DMS53 (cell line): Measurements from ENCODE around the gene HCFC1.

Experiments
- DNase-seq: peaks from one replicate; lab custom pipeline; 2025; lab: John Stamatoyannopoulos, UW

HCFC1 gene

DNA sequence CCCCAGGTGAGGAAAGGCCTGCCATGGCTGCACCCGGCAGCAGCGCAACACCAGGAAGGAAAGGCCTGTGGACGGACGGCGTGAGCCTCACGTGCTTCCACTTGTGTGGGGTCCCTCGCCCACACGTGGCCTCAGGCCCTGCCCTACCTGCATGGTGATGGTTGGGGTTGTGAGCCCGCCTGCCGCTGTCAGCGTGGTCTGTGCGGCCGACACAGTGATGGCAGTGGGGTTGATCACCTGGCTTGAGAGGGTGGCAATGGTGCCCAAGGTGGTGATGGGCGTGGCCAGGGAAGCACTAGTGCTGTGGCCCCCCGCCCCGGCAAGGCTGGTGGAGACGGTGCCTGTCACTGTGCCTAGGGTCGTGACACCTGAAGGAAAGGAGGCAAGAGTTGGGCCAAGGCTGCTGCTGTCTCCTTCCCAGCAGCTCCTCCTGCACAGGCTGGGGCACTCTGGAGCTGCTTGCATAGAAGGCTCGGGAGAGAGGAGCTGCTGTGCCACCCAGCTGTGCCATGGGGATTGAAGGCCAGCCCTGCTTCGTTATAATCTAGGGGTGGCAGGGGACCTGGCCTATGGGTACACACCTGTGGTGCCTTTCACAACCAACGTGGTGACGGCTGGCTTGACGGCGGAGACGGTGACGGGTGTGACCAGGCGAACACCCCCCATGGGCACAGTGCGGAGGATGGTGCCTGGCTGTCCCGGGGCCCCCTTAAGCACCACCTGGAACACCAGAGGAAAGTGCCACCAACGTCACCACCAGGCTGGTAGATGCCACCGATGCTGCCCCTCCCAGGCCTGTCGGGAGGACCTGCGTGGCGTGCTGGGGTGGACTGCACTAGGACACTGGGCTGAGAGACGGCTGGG, 15.3 kb downstream of the HCFC1 start:
- DNase-seq: no peak

DNA sequence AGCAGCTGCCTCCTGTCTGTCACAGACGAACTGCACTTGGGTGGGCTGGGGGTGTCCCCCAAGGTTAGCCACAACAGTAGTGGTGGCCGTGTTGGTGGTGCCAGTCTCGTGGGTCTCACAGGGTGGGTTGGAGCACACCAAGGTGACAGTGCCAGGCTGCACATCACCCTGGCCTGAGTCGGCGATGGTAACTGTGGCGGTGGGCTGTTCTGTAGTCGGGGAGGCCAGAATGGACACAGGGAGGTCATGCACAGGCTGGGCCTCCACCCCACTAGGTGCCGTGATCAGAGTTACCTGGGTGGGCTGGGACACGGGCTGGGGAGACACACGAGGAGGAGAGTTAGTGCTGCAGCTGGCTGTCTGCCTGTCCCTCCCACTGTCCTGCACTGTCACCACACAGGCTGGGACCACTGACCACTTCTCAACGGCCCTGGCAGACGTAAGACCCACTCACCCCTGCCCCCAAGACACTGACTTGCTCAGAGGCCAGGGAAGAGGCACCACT, 16.3 kb downstream of the HCFC1 start:
- DNase-seq: no peak

DNA sequence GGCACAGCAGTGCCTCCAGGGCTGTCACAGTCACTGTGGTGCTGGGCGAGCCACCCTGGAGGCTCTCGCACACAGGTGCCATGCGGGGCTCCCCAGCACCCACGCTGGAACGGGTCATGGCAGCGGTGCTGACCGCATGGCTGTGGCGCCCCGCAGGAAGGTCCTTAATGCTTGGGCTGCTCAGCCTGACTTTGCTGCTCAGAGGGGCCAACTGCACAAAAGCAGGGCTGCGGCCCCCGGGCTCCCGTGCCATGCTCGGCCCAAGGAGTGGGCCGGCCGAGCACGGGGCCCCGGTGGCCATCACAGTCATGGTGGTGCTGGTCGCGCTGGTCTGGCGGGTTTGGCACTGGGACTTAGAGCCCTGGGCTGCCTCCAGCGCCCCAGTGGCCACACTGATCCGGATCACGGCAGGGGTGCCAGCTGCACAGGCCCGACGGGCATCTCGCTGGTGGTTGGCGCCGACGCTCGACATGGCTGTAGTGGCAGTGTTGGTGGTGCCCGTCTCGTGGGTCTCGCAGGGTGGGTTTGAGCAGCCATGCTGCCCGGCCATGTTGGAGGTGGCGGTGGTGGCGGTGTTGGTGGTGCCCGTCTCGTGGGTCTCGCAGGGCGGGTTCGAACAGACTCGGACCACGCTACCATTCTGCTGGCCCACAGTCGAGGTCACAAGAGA, 16.9 kb downstream of the HCFC1 start:
- DNase-seq: no peak

DNA sequence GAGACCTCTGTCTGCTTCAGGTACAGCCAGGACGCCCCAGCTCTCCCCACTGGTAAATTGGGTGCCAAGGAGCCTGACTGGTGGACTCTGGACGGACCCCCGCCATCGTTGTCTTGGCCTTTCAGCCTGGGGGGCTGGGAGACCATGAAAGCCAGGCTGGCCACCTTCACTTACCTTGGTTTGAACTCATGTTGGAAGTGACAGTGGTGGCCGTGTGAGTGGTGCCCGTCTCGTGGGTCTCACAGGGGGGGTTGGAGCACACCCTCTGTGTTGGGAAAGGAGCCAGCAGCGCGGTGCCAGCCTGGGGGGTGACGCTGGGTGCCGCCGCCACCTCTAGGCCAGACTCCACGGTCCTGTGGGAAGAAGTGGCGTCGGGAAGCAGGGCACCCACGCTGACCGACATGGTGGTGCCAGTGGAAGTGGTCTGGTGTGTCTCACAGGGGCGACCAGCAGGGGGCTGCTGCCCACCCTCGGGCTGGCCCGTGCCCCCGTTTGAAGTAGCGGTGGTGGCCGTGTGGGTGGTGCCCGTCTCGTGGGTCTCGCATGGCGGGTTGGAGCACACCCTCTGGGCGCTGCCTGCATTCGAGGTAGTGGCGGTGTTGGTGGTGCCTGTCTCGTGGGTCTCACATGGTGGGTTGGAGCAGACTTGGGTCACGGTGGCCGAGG, 17.6 kb downstream of the HCFC1 start:
- no peak for DNase-seq

DNA sequence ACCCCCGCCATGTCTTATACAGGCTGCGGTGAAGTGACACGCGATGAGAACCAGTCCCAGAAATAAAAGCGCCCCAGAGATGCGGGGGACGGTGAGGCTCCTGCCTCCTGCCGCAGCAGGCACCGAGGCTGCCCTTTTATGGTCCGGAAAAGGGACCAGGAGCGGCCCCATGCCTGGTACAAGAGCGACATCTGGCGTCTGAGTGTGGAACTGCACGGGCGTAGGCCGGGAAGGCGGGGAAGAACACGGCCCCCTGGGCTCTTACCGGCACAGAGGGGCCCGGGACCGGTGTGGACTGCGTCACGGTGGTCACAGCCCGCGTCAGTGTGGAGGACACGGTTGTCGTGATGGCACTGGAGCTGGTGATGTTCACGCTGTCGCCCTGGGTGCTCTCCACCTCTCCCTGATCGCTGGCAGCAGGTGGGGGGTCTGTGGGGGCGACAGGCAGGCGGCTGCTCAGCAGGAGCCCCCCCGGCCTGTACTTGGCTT, 18.2 kb downstream of the HCFC1 start:
- DNase-seq: peak; percentile 81

DNA sequence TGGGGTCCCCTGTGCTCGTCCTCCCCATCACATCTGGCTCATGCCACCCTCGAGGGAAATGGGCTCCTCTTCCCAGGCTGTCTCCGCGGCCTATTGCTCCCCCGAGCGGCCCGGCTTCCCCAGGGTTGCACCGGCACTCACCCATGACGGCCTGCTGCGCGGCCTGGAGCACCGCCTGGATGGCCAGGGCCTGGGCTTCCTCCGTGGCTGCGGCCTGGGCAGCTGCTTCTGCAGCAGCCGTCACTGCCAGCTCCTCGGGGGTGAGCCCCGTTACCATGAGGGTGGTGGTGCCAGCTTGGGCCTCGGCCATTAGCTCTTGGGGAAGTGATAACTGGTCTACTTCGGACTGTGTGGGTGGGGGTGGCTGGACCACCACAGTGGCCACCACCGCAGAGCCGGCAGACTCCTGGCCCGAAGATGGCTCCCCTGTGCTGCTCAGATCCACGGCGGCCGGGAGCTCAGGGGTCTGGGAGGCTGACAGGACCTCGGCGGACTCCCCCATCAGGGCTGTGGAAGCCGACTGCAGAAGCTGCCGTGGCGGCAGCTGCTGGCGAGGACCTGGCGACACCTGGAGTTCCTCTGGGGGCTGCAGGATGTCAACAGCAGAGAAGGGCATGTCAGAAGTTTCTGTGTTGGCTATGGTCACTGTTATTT, 19.1 kb downstream of the HCFC1 start:
- DNase-seq: no peak

DNA sequence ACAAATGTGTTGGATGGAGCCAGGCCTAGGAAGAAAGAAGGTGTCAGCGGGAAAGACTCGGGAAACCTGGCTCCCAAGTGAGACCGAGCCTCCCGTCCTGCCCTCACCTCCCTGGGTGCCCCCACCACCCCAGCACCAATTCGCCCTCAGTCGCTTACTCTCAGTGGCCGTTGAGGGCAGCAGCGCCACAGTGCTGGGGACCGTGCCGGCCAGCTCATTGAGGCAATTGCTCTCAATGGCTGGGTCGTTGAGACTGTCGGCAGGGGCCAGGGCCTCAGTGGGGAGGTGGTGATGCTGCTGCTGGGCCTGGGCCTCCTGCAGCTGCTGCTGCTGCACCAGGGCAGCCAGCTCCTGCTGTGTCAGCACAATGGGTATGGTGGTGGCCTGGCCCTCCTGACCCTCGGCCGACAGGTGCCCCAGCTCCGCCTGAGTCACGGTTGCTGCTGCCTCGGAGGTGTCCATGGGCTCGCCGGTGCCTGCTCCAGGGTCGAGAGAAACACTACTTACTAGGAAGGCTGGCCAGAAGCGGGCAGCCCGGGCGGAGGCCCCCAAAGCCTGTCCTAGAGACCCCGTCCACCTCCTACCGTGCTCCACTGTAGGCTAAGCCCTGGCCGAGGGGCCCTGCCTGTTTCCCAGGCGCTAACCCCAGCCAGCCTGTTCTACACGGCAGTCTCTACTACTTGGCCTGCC, 19.8 kb downstream of the HCFC1 start:
- no peak for DNase-seq

DNA sequence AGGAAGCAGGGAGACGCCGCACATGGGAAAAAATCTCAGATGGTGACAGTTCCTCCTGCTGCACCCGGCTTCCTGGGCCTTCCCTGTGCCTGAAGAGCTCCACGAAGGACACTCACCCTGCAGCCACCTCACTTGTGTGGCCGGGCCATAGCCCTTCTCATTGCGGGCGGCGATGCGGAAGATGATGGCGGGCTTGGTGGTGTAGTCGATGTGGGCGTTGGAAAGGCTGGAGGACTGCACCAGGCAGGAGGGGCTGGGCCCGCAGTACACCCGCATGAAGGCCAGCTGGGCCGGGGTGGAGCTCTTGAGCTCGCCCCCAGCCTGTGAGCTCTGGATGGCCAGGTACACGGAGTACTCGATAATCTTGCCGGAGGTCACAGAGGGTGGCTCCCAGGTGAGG, 21.5 kb downstream of the HCFC1 start:
- no peak for DNase-seq

DNA sequence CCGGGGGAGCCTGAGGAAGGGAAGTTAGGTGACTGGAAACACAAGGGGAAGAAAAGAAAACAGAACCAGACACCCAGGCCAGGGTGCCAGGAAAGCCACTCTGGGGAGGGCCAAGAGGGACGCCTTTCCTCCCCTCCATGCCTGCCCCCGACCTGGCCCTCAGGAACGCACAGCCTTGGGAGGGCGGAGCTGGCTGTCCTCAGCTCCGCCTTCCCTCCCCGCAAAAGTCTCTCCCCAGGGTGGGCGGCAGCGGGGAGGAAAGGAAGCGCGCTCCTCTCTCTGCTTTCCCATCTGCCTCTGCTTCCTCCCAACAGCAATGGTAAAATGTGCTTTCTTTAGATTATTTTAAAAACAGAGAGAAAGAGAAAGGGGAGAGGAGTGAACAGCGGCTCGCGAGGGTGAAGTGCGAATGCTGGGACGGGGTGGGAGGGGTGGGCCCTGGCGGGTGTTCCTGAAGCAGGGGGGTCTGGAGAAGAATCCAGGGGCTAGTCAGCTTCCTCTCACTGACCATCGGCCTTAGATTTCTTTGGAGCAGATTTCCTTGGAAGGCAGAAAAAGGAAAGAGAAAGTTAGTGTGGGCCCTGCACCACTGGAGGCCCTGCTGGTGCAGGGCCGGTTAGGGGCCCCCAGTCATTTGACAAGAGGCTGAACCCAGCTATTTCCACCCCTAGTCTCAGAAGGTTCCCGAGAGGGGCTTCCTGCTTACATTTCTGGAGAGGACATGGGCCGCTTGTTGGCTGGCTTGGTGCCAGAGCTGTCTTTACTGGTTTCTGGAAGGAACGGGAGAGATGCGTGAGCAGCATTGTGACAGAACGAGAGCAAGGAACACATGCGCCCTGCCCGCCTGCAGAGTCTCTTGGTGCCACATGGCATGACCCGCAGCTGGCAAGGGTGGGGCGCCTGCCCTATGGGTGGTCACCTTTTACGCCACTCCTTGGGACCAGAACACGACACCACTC, 22.5 kb downstream of the HCFC1 start:
- DNase-seq: no peak

DNA sequence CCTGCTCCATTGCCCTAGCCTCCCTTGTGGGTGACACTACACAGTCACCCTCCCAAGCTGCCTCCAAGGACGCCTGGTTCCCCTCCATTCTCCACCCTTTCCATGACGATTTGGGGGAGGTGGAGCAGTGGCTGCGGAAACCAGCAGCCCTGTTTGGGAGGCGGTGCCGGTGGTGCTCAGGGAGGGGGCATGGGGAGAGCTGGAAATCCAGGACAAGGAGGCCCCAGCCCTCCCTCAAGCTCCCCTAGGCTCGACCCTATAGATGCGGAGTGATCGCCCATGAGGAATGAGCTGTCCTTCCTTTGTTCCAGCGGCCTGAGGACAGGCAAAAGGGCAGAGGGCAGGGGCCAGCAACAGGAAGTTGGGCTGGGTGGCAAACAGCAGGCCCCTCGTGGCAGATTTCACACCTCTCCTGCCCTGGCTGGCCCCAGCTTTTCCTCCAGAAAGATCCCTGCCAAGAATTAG, 23.6 kb downstream of the HCFC1 start:
- no peak for DNase-seq

DNA sequence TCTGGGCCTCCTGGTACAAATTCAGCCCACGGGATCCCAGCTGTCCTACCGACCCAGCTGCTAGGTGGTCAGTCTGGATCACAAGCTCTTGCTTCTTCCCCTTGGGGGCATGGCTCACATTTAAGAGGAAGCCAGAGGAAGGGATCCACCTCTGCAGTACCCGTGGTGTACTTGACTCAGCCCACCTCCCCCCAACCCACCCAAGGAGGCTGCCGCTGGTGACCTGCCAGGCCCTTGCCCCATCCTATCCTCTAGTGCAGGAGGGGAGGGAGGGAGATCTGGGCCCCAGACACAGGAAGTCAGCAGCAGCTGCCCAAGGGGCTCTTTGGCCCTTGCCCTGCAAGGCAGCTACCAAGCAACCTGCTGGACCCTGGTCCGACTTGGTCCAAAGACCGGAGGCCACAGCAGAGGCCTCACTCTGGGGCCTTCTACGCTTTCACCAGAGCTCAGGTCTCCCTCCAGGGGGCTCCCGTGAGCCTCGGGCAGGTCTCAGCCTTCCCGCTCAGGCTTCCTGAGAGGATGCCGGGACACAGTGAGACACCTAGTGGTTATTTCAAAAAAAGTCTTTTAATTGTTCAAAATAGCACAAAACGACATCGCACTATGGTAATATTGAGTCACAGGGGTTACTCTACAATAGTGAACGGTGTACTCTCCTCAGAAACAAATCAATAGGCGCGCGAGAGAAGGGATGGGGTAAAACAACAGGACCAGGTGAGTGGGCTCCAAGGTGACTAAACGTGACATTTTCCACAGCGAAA, 24.4 kb downstream of the HCFC1 start:
- DNase-seq: peak; percentile 92

DNA sequence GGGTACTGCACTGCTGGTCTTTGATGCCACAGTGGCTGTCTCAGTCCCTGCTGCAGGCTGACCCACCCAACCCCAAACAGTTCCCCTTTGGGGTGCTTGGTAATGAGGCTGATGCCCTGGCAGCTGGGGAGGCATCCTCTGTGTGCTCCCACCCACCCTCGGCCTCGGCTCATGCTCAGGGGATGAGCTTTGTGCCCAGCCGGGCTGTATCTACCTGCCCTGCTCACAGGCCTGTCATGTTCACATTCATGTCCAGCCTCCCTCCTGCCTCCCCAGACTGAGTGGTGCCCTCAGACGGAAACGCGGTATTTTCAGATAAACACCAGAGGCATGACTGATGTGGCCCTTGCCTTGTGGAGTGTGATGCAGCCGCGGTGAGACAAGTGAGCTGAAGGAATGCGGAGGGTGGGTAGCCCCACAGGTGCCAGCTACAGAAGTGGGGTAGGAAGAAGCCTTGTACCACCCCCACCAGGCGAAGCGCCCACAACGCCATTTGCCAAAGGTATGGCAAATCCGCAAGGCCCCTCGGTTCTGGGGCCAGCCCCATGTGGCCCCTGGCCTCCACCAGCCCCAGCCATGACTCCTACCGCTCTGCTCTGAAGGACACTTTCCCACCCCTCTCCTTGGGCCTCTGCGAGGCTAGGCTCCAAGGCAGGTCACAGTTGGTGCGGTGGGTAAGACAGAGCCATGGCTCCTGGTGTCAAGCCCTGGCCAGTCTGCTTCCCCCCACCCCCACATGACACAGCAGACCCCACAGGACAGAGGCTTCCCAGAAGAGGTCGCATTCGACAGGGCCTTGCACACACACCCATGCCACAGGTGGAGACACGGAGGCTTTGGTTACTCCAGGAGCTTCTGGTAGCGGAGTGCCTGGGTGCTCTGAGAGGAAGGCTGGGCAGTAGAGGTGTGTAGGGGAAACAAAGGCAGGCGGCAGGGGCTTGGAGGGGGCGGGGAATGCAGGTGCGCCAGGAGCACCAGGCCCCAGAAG, 25.4 kb downstream of the HCFC1 start:
- DNase-seq: no peak

DNA sequence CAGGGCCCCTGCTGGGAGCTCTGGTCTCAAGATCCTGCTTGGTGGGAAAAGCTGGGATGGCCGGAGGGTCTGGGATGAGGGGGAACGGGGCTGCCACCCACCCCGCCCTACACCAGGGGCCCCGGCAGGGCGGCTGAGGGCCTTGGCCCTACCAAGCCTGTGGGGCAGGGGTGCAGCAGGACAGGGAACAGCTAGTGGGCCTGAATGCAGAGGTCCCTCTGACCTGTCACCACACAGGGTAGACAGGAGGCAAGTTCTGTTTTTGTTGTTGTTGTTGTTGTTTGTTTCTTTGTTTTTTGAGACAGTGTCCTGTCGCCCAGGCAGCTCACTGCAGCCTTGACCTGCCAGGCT, 26.8 kb downstream of the HCFC1 start:
- DNase-seq: no peak

DNA sequence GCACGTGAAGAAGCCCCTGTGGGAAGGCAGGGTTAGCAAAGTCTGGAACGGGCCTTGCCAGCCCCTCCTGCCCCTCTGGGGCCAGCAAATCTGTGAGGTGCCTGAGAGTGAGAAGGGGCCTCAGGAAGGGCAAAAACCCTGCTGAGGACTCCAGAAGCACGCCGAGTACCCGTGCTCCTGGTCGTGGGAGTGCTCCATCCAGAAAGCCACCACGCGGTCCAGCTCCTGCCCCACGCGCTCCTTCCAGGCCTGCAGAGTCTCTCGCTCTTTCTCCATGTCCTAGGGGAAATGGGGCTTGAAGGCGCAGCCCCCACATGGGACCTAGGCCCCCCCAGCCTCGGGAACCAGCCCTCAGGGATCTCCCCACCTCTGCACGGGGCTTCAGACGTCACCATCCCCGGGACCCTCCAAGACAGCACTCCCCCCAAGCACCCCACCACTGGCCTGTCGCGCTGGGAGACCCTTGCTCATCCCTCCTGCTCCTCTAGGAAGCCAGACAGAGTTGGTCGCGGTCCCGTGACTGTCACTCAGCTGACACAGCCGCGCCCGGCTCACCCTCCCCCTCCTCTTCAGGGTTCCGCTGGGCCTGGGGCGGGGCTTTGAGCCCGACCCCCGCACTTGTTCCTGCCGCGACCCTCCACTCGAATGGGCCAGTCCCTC, 27.3 kb downstream of the HCFC1 start, which contains the start of gene RENBP:
RENBP (minus strand) TSS at position 504 of the 660 bp plus-strand sequence; CDS start at position 471, 33 bp downstream.
- DNase-seq: peak; percentile 33

DNA sequence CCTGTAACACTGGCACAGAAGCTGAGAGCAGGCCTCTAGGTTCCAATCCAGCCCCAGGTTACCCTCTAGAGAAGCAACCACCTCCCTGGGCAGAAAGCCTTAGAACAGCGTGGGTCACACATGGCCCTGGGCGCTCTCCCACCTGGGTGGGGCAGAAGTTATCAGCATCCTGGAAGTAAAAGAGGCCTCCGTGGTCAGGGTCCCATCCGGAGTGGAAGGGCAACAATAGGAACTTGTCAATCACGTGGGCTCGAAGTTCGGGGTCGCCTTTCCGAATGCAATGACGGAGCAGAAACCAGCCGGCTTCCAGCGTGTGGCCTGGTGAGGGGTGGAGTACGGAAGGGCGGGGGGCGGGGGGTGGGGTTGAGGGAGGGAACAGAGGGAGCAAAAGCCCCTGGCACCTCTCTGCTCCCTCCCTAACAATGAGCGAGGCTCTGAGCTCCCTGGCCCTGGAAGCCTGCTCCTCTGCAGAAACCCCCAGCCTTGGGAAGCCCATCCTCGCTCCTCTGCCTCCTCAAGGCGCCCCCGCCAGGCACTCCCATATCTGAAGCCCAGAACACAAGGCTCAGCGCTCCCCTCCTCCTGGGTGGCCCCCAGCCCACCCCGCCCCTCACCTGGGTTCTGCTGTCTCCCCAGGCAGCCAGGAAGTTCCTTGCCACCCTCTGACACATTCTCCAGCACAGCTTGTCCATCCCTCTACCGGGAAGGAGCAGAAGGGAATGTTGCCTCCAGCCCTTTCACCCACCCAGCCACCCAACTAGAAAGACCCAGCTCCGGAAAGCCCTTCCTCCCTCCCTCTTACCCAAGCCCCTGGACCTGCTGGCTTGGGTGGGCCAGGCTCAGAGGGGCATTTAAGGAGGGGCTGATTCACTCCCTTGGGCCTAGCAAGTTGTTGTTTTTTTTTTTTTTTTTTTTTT, 30.0 kb downstream of the HCFC1 start:
- no peak for DNase-seq

DNA sequence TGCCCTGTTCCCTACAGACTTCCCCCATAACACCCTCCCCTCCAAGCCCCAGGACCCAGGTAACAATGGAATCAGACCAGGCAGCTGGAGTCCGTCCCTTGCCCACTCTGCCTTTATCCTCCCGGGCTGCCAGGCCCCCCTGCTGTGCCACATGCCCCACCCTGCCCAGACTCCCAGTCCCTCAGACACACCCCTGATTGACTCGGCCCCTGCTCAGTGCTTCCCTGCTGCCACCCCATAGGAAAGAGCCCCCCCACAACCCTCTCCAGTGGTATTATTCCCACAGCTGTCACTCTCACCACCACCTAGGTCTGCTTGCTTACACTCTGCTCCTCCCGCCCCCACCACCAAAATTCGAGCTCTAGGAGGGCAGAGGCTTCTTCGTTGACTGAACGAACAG, 32.0 kb downstream of the HCFC1 start:
- no peak for DNase-seq
